Measurements from ENCODE around the gene PIGQ.

The PIGQ gene

DNA sequence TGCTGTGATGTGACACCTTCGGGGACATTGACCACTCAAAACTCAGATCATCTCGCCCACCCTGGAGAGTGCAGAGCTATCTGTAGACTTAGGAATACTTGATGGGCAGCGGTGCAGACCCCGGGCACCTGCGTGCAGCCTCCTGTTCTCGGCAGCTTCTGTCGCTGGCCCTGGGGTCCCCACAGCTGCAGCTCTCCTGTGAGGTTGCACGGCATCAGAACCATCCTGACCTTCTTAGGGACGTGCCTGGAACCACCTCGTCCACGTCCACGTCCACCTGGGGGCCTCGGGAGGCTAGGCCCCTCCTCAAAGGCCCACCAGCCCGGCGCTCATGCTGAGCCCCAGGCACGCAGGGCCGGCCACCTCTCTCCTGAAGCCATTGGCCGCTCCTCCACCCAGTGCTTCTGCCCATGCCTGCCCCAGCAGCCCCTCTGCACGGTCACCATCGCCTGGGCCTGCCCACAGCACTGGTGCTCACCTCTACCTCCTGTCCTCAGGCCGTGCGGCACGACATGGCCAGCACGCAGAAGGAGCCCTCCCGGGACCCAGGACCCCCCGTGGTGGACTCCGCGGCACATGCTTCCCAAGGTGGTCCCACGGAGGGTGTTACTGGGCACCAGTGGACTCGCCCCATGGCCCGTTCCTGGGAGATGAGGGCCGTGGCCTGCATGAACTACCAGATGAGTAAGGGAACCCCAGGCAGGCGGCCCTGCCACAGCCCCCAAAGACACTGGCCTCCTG, 58.7 kb downstream of the PIGQ start:
- DNase-seq: no peak
- H3K36me3 ChIP-seq: peaks cover 15 to 63% (median 43%) of the 10 kb centered on the region in 3 donors
- peaks cover 0 to 7% of the 10 kb centered on the region in 2 donors for H3K27me3 ChIP-seq
- no peaks in the 10 kb centered on the region for H3K9me3 ChIP-seq
- TF ChIP-seq, protein P1, sequence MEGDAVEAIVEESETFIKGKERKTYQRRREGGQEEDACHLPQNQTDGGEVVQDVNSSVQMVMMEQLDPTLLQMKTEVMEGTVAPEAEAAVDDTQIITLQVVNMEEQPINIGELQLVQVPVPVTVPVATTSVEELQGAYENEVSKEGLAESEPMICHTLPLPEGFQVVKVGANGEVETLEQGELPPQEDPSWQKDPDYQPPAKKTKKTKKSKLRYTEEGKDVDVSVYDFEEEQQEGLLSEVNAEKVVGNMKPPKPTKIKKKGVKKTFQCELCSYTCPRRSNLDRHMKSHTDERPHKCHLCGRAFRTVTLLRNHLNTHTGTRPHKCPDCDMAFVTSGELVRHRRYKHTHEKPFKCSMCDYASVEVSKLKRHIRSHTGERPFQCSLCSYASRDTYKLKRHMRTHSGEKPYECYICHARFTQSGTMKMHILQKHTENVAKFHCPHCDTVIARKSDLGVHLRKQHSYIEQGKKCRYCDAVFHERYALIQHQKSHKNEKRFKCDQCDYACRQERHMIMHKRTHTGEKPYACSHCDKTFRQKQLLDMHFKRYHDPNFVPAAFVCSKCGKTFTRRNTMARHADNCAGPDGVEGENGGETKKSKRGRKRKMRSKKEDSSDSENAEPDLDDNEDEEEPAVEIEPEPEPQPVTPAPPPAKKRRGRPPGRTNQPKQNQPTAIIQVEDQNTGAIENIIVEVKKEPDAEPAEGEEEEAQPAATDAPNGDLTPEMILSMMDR (IDR thresholded peaks at IDR 0.05): no peak
- H3K4me3 ChIP-seq: no peak overlapping the region
- no peak overlapping the region for H3K27ac ChIP-seq
- intact Hi-C loops (cut with DNase I; ENCODE audit: low total_unique reads): no loop called here
- H3K4me1 ChIP-seq: peaks cover 0 to 21% (median 11%) of the 10 kb centered on the region in 4 donors

DNA sequence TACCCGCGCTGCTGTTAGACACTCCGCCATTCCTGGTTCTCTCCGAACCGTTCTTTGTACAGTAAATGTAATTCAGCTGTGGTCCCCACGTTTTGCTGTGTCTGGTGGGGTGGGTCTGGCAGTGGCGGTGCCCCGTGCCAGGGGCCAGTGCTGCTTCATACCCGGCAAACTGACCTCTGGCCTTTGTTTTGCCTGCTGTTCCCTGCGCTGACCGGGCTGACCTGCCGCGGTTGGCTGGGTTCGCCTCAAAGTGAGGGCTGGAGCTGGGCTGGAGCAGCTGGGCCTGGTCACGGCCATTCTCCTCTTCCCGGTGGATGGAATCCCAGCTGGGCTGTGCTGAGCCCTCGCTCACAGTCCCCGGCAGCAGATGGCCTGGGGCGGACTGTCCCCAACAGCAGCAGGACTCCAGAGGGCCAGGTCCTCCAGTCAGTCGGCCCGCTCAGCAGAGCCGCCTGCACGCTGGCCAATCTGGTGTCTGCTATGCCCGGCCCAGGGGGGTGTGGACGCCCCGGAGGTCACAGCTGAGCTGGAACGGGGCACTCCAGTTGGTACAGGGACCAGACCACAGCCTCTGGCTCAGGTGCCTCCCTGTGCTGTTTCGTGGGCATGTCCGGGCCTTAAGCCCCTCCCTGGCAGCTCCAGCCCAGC, 59.5 kb downstream of the PIGQ start:
- H3K27ac ChIP-seq: no peak overlapping the region
- peaks cover 0 to 21% (median 11%) of the 10 kb centered on the region in 4 donors for H3K4me1 ChIP-seq
- peaks cover 0 to 7% of the 10 kb centered on the region in 2 donors for H3K27me3 ChIP-seq
- H3K9me3 ChIP-seq: no peaks in the 10 kb centered on the region
- peaks cover 15 to 71% (median 51%) of the 10 kb centered on the region in 3 donors for H3K36me3 ChIP-seq
- TF ChIP-seq, protein P1 (IDR thresholded peaks at IDR 0.05): no peak
- H3K4me3 ChIP-seq: no peak overlapping the region
- intact Hi-C loops (cut with DNase I; ENCODE audit: low total_unique reads): no loop called here
- no peak for DNase-seq

- intact Hi-C loops (cut with DNase I; ENCODE audit: low total_unique reads): loop anchor here (10.0 kb wide), 1 partner anchor 45 kb away; no protein-coding TSS in a partner anchor
- H3K4me3 ChIP-seq: no peak overlapping the region
- TF ChIP-seq, protein P1 (IDR thresholded peaks at IDR 0.05): no peak
- H3K9me3 ChIP-seq: no peaks in the 10 kb centered on the region
- peaks cover 15 to 74% (median 53%) of the 10 kb centered on the region in 3 donors for H3K36me3 ChIP-seq
- peaks cover 0 to 24% (median 15%) of the 10 kb centered on the region in 4 donors for H3K4me1 ChIP-seq
- peaks cover 0 to 7% of the 10 kb centered on the region in 2 donors for H3K27me3 ChIP-seq
- no peak overlapping the region for H3K27ac ChIP-seq
- DNase-seq: no peak
Measured at GRCh38 chr16:629833-630248, 60.1 kb downstream of the PIGQ start.

DNA sequence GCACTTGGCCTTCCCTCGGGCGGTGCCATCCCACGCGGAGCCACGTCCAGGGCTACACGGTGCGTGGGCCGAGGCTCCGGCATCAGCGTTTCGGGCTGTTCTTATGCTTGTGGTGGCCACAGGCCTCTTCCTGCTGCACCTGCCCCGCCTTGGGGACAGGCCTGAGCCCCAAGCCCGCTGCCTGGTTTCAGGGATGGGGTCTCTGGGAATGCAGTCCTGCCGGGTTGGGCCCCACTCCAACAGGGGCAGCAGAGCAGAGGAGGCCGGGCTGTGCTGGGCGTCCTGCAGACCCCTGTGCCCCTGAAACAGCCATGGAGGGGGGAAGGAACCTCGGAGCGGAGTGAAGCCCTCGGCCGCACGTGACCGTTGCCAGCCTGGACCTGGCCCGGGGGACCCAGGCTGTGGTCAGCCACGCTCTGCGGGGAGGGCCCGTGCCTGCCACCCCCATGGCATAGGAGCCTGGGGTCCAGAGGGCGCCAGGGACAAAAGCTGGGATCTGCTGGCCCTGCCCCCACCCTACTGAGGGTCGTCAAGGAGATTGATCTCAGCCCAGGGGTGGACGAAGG, 60.6 kb downstream of the PIGQ start:
- intact Hi-C loops (cut with DNase I; ENCODE audit: low total_unique reads): loop anchor here (10.0 kb wide), 1 partner anchor 46 kb away; no protein-coding TSS in a partner anchor
- no peaks in the 10 kb centered on the region for H3K9me3 ChIP-seq
- DNase-seq: no peak
- H3K4me3 ChIP-seq: no peak overlapping the region
- peaks cover 0 to 7% of the 10 kb centered on the region in 2 donors for H3K27me3 ChIP-seq
- peaks cover 15 to 72% (median 51%) of the 10 kb centered on the region in 3 donors for H3K36me3 ChIP-seq
- no peak overlapping the region for H3K27ac ChIP-seq
- H3K4me1 ChIP-seq: peaks cover 0 to 29% (median 20%) of the 10 kb centered on the region in 4 donors
- TF ChIP-seq, protein P1 (IDR thresholded peaks at IDR 0.05): no peak

DNA sequence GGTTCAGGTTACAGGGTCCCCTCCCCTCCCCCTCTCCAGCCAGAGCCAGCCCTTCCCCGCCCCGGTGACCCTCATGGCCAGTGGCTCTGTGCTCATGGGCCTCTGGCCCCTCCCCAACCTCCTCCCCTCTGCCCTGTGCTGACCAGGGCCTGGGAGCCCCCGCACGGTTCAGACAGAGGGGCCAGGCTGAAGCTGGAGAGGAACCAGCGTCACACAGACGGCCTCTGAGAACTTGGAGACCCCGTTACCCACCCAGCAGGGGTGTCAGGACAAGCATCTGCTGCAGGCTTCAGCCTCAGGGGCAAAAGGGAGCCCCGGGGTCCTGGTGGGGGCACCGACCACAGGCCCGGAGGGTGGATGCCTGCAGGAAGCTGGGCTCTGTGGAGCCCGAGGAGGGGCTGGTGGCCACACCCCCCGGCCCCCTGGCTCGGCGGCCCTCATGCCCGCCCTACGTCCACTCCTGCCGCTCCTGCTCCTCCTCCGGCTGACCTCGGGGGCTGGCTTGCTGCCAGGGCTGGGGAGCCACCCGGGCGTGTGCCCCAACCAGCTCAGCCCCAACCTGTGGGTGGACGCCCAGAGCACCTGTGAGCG, 61.1 kb downstream of the PIGQ start, which contains the start of gene WFIKKN1:
TSS of gene WFIKKN1 (plus strand) at position 171 of the 591 bp plus-strand sequence. CDS start at position 440, 269 bp downstream.
- no peak within 1 kb of the TSS for H3K4me3 ChIP-seq
- H3K9me3 ChIP-seq: no peaks in the 10 kb centered on the region
- H3K36me3 ChIP-seq: peaks cover 14 to 67% (median 46%) of the 10 kb centered on the region in 3 donors
- TF ChIP-seq, protein P1 (IDR thresholded peaks at IDR 0.05): no peak
- no peak for DNase-seq
- intact Hi-C loops (cut with DNase I; ENCODE audit: low total_unique reads): loop anchor here (10.0 kb wide), 1 partner anchor 46 kb away; no protein-coding TSS in a partner anchor
- H3K27me3 ChIP-seq: peaks cover 0 to 7% of the 10 kb centered on the region in 2 donors
- H3K27ac ChIP-seq: no peak within 1 kb of the TSS
- peaks cover 0 to 34% (median 25%) of the 10 kb centered on the region in 4 donors for H3K4me1 ChIP-seq
